Natural killer cell treated with Interleukin-12 subunit alpha and Interleukin-12 subunit beta and Interleukin-15 and Interleukin-18, amount 100 ng/mL, for 72 hours (primary cell): ENCODE results near the gene DPYD. TPM values are rescaled to one million over a fixed set of nuclear protein-coding genes. Genes with fewer than 3 reads are reported as not detected.

Experiments used
- ATAC-seq, 2 donors: fragments of 150-1000 bp; cut with Tn5 transposase in 1 of 2; sonication (Bioruptor Pico), chemical (Tn5 transposase) in 1 of 2; 2 replicates each; pipeline ENCODE4 v1.10.0; 2021
- DNase-seq: peaks from one replicate; pipeline ENCODE4 v3.0.0; 2022; ENCODE audit warnings: low spot score
- H3K27ac Mint-ChIP-seq, 2 donors: 1 replicate in 1 of 2; 2 replicates in 1 of 2; pipeline ENCODE4 v1.8.0; 2022; ENCODE audit warnings: mixed read lengths in 2 of 2, mild to moderate bottlenecking in 1 of 2, moderate library complexity in 1 of 2
- H3K27me3 Mint-ChIP-seq, 2 donors: 1 replicate in 1 of 2; 2 replicates in 1 of 2; pipeline ENCODE4 v1.8.0; 2022; ENCODE audit warnings: mixed read lengths in 2 of 2
- H3K36me3 Mint-ChIP-seq: one replicate; pipeline ENCODE4 v1.8.0; 2022; ENCODE audit warnings: mixed read lengths
- H3K4me1 Mint-ChIP-seq, 2 donors: 1 replicate in 1 of 2; 2 replicates in 1 of 2; pipeline ENCODE4 v1.8.0; 2022; ENCODE audit warnings: low read depth in 2 of 2, mixed read lengths in 2 of 2, mild to moderate bottlenecking in 1 of 2
- H3K4me3 Mint-ChIP-seq: one replicate; pipeline ENCODE4 v1.8.0; 2022; ENCODE audit warnings: mixed read lengths
- H3K9me3 Mint-ChIP-seq: 2 replicates; pipeline ENCODE4 v1.8.0; 2022; ENCODE audit warnings: mixed read lengths
- total RNA-seq, 2 donors: library from RNA; stranded (reverse); gene quantifications; one replicate each; pipeline ENCODE4 v1.2.3, GENCODE V29; 2022

The DPYD gene
- total RNA-seq, 2 donors from 2014 or later: 33.9 to 34.8 TPM

DNA sequence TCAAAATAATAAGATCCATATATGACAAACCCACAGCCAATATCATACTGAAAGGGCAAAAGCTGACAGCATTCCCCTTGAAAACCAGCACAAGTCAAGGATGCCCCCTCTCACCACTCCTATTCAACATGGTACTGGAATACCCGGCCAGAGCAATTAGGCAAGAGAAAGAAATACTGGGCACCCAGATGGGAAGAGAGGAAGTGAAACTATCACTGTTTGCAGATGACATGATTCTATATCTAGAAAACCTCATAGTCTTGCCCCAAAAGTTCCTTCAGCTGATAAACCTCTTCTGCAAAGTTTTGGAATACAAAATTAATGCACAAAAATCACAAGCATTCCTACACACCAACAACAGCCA, 756.6 kb downstream of the DPYD start:
- Mint-ChIP-seq H3K36me3 (peaks cover 4% of the 10 kb centered on the region), H3K4me3 (peak overlapping the region; percentile 18), H3K4me1 (peaks cover 15% of the 10 kb centered on the region in 2 donors), H3K27ac (peak overlapping the region in 1 of 2 donors; percentile 20), H3K9me3 (peaks cover 5% of the 10 kb centered on the region), H3K27me3 (no peaks in the 10 kb centered on the region)
- no peak for ATAC-seq
- no peak for DNase-seq

DNA sequence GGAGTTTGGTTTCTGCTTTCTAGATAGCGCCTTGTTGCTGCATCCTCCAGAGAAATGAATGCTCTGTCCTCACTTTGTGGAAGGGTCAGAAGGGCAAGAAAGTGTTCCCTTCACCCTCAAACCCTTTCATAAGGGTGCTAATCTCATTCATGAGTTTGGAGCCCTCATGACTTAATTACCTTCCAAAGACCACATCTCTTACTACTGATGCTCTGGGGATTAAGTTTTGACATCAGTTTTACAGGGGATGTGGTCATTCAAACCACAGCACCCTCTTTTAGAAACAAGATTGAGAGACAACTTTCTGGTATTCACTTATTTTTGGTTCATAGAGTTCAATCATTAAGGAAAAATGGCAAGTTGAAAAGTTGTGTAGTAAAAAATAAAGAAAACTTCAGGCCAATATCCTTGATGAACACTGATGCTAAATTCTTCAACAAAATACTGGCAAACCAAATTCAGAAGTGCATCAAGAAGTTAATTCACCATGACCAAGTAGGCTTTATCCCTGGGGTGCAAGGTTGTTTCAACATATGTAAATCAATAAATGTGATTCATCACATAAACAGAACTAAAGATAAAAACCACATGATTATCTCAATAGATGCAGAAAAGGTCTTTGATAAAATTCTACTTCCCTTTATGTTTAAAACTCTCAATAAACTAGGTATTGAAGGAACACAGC, 757.1 kb downstream of the DPYD start:
- H3K4me1 Mint-ChIP-seq: peaks cover 15% of the 10 kb centered on the region in 2 donors
- H3K4me3 Mint-ChIP-seq: peak overlapping the region; percentile 18
- DNase-seq: no peak
- no peak for ATAC-seq
- no peaks in the 10 kb centered on the region for H3K27me3 Mint-ChIP-seq
- peaks cover 4% of the 10 kb centered on the region for H3K36me3 Mint-ChIP-seq
- H3K27ac Mint-ChIP-seq: peak overlapping the region in 1 of 2 donors; percentile 20
- peaks cover 5% of the 10 kb centered on the region for H3K9me3 Mint-ChIP-seq

DNA sequence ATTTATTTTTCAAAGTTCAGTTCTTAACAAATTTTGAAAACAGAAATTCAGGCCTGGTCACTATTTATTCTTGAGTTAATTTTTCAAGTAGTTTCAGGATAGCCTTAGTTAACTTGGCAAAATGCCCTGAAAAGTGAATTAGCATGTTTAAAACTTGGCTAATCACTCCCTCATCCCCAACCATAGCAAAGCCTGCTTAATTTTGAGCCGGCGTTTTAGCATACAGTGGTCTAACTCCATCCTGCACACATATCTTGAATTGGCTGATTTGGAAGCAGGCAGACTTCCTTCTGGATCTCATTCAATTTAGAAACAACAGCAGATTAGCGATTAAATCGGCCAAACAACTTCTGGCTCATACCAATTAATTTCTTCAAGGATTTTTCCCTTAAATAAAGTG, 760.0 kb downstream of the DPYD start:
- H3K9me3 Mint-ChIP-seq: peaks cover 5% of the 10 kb centered on the region
- DNase-seq (no peak), ATAC-seq (no peak)
- peaks cover 4% of the 10 kb centered on the region for H3K36me3 Mint-ChIP-seq
- peaks cover 15% of the 10 kb centered on the region in 2 donors for H3K4me1 Mint-ChIP-seq
- H3K27me3 Mint-ChIP-seq: no peaks in the 10 kb centered on the region
- no peak overlapping the region for H3K27ac Mint-ChIP-seq
- no peak overlapping the region for H3K4me3 Mint-ChIP-seq

DNA sequence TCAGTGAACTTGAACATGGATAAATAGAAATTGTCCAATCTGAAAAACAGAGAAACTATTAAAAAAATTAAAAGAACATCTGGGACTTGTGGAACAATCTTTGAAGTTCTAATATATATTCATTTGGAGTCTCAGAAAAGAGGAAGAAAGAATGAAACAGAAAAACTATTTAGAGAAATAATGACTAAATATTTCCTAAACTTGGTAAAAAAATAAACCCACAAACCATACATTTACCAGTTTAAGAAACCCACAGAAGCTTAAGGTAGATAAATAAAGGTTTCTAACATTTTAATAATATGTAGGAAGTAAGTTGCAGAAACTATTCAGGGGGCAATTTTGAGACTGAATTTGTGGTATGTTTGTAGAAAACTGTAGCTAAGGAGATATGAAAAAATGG, 761.5 kb downstream of the DPYD start:
- no peaks in the 10 kb centered on the region for H3K27me3 Mint-ChIP-seq
- peaks cover 12 to 13% of the 10 kb centered on the region in 2 donors for H3K4me1 Mint-ChIP-seq
- no peak for ATAC-seq
- no peak for DNase-seq
- H3K36me3 Mint-ChIP-seq: peaks cover 3% of the 10 kb centered on the region
- no peak overlapping the region for H3K4me3 Mint-ChIP-seq
- H3K27ac Mint-ChIP-seq: peak overlapping the region in 1 of 2 donors; percentile 9
- peaks cover 2% of the 10 kb centered on the region for H3K9me3 Mint-ChIP-seq

DNA sequence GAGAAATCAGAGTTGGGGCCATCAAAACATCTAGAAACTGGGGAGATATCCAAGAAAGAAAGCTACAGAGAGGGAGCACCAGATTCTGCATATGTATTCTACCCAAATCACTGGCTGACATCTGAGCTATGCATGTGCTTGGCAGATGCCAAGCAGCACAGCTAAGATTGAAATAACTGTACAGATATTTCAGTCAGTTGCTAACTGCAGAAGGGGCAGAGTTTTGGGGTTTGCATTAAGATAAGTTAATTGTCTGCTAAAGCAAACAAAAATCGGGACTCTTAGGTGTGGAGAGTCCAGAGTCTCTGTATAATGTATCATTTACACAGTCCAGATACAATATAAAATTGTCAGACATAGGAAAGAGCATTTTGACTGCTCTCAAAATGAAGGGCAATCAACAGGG, 762.1 kb downstream of the DPYD start:
- H3K36me3 Mint-ChIP-seq: no peaks in the 10 kb centered on the region

DNA sequence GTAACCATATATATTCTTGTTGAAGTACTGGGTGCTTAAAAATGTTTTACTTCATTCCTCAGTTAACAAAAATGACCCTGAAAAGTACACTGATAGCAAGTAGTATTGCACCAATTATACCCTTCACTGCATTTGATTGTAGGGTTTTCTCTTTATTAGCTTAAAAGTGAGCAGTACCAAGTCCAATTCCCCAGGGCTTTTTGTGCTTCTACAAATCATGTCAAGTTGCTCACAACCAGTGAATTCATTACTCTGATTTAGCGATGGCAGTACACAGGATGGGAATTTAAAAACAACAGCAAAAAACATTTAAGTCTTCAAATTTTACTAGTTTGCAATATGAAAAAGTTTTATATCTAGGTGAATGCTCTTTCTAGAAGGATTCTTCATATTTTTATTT, 762.8 kb downstream of the DPYD start:
- no peaks in the 10 kb centered on the region for H3K4me1 Mint-ChIP-seq
- H3K36me3 Mint-ChIP-seq: peaks cover 4% of the 10 kb centered on the region
- H3K4me3 Mint-ChIP-seq: no peak overlapping the region
- no peak overlapping the region for H3K27ac Mint-ChIP-seq
- no peak for DNase-seq
- no peak for ATAC-seq
- no peaks in the 10 kb centered on the region for H3K9me3 Mint-ChIP-seq
- no peaks in the 10 kb centered on the region for H3K27me3 Mint-ChIP-seq

More for the DNA sequence above, 762.1 kb downstream of the DPYD start:
- no peak overlapping the region for H3K4me3 Mint-ChIP-seq
- H3K27ac Mint-ChIP-seq: peak overlapping the region in 1 of 2 donors; percentile 9
- no peaks in the 10 kb centered on the region for H3K9me3 Mint-ChIP-seq
- peaks cover 6% of the 10 kb centered on the region in 2 donors for H3K4me1 Mint-ChIP-seq
- no peaks in the 10 kb centered on the region for H3K27me3 Mint-ChIP-seq
- DNase-seq (no peak), ATAC-seq (no peak)

DNA sequence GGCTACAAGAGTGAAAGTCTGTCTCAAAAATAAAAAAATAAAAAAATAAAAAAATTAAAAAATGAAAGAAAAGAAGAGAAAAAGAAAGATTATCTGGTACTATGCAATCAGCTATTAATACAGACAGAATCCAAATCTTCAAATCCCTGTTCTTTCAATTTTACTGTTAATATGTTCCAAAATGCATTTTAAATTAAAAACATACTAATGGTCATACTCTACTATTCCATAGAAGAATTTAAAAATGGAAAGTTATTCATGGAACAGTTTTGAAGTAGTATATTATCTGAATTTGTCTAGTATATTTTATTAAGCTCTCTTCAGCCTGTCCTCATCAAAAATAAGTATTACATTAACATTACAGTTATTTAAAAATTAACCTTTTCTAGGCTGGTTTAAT, 769.2 kb downstream of the DPYD start:
- Mint-ChIP-seq H3K9me3 (no peaks in the 10 kb centered on the region), H3K36me3 (peaks cover 4% of the 10 kb centered on the region), H3K4me3 (no peak overlapping the region), H3K4me1 (no peaks in the 10 kb centered on the region), H3K27me3 (no peaks in the 10 kb centered on the region), H3K27ac (no peak overlapping the region)
- ATAC-seq: no peak
- no peak for DNase-seq

DNA sequence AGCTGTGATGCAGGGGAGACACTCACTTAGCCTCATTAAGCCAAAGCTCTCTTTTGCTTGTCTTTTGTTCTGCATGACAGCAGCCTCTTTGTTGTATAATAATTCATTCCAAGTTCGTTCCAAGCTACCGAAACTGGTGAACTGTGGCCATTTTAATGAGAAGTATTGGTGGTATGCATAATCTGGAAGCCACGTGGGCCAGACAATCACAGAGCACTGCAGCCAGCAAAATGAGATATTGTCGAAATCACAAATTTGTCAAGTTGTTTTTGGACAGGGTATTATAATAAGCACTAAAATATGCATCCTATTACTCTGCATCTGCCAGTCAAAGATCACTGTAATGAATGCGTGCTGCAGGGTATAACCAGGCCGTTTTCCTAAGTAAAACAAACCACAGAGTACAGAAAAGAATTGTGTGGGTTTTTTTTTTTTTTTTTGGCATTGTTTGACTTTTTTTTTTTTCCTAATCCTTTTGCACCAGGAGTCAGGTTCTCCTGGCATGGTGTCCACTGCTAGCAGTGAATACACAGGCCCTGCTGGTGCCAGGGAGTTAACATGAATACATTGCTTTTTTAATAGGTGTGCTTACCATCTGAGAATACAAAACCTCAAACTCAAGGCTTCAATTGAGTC, 775.4 kb downstream of the DPYD start:
- Mint-ChIP-seq H3K4me1 (no peaks in the 10 kb centered on the region), H3K27me3 (no peaks in the 10 kb centered on the region), H3K36me3 (no peaks in the 10 kb centered on the region), H3K27ac (no peak overlapping the region), H3K4me3 (no peak overlapping the region), H3K9me3 (peaks cover 2% of the 10 kb centered on the region)
- DNase-seq (no peak), ATAC-seq (no peak)

DNA sequence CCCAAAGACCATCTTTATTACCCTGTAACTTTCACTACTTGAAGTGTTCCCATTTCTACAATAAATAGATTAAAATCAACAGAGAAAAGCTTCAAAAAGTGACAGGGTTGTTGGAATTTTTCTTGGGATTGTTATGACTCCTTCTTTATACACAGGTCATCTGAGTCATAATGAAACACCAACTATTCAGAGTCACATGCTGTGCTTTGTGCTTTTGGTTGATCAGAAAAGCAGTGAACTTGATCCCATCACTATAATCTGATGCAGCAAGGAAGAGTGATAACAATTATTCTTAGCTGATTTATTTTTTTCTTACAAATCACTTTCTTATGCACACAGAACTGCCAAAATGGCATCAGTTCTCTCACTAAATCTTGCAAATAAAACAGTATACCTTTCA, 776.3 kb downstream of the DPYD start:
- peaks cover 2% of the 10 kb centered on the region for H3K9me3 Mint-ChIP-seq
- ATAC-seq: no peak
- H3K36me3 Mint-ChIP-seq: no peaks in the 10 kb centered on the region
- no peaks in the 10 kb centered on the region for H3K4me1 Mint-ChIP-seq
- H3K4me3 Mint-ChIP-seq: no peak overlapping the region
- DNase-seq: no peak
- H3K27ac Mint-ChIP-seq: no peak overlapping the region
- H3K27me3 Mint-ChIP-seq: no peaks in the 10 kb centered on the region

DNA sequence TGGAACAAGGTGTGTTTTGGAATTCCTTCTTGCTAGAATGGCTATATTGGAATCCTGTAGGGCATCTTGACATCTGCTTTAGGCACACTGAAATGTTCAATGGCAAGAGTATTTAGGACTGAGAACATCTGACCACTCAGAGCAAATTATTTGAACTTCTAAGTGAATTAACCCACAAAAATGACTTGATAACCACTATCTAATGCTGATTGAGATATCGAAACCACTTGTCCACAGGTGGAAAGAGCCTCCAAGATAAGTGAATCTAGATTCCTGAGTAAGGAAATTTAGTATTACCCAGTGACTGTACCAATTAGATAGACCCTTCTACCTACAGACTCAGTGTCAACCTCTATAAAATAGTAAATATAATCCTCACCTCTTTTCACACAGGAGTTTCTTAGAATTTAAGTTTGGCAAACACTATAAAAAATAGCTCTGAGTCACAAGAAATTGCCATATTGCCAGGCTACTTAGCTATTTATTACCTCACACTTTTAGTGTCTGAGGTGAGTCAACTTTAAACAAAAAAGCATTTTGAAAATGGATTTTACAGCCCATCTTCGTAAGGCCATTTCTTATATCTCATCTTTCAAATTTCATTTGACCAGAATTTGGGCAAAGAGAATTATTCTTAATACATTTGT, 777.5 kb downstream of the DPYD start:
- Mint-ChIP-seq H3K27me3 (no peaks in the 10 kb centered on the region), H3K9me3 (peaks cover 2% of the 10 kb centered on the region), H3K27ac (no peak overlapping the region), H3K4me1 (peaks cover 1 to 3% of the 10 kb centered on the region in 2 donors), H3K36me3 (no peaks in the 10 kb centered on the region), H3K4me3 (no peak overlapping the region)
- ATAC-seq (no peak), DNase-seq (no peak)

DNA sequence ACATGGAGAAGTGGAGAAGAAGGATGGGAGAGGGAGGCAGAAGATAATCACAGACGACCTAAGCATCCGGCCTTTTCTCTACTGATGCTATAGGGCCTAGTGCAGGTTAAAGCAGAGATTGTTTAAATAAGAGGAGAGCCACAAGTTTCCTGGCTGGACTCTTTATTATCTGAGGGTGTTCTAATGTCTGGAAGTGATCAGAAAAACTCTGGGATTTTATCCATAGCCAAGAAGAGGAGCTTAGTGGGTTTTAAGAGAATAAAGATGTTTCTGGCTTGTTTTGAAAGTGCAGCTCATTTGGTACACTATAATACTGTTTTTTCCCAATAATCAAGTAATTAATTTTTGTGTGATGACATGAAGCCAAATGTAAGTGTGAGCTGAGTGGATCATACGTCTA, 780.2 kb downstream of the DPYD start:
- H3K4me3 Mint-ChIP-seq: no peak overlapping the region
- H3K4me1 Mint-ChIP-seq: peaks cover 4 to 9% of the 10 kb centered on the region in 2 donors
- ATAC-seq (no peak), DNase-seq (no peak)
- H3K27me3 Mint-ChIP-seq: no peaks in the 10 kb centered on the region
- H3K27ac Mint-ChIP-seq: no peak overlapping the region
- no peaks in the 10 kb centered on the region for H3K36me3 Mint-ChIP-seq
- no peaks in the 10 kb centered on the region for H3K9me3 Mint-ChIP-seq

DNA sequence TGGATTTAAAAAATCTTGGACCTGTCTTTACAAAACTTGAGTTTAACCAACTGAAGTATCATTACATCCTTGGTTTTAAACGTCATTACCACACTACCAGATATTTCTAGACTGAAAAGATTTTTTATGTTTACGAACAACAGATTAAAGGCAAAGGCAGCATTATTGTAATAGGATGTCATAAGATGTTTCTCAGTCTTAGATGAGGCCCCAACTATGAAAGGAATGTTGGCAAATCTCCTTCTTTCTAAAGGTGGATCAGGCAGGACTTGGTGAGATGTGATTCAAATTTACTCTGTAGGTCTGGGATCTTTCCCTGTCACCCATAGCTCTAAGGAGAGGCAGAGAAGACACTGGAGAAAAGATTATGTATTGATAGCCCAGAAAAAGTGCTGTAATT, 781.3 kb downstream of the DPYD start:
- DNase-seq (no peak), ATAC-seq (no peak)
- peaks cover 4 to 9% of the 10 kb centered on the region in 2 donors for H3K4me1 Mint-ChIP-seq
- no peak overlapping the region for H3K4me3 Mint-ChIP-seq
- no peaks in the 10 kb centered on the region for H3K27me3 Mint-ChIP-seq
- no peak overlapping the region for H3K27ac Mint-ChIP-seq
- no peaks in the 10 kb centered on the region for H3K36me3 Mint-ChIP-seq
- H3K9me3 Mint-ChIP-seq: no peaks in the 10 kb centered on the region

DNA sequence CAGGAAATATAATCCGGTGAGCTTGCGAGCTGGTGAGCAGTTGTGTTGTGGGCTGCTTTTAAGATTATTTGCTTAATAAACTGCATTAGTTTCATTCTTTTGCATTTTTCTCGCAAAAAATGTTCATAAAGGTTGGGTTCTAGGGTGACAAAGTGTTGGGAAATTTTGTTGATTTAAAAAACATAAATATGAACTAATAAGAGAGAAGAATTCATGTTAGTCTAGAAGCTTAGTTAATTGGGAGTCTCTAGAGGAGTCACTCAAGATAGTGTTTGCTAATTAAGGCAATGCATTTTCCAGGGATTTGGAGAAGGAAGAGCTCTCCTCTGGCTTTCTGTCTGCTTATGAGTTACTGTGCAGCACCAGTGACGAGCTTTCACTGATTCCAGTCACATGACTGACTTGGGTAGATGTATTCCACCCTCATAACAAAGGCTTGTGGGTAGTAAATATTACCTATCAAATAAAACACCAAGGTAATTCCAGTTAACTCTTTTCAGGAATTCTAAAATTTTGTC, 782.3 kb downstream of the DPYD start:
- Mint-ChIP-seq H3K27ac (no peak overlapping the region), H3K9me3 (no peaks in the 10 kb centered on the region), H3K36me3 (no peaks in the 10 kb centered on the region), H3K4me3 (no peak overlapping the region), H3K27me3 (no peaks in the 10 kb centered on the region), H3K4me1 (peaks cover 4 to 9% of the 10 kb centered on the region in 2 donors)
- no peak for DNase-seq
- ATAC-seq: no peak

DNA sequence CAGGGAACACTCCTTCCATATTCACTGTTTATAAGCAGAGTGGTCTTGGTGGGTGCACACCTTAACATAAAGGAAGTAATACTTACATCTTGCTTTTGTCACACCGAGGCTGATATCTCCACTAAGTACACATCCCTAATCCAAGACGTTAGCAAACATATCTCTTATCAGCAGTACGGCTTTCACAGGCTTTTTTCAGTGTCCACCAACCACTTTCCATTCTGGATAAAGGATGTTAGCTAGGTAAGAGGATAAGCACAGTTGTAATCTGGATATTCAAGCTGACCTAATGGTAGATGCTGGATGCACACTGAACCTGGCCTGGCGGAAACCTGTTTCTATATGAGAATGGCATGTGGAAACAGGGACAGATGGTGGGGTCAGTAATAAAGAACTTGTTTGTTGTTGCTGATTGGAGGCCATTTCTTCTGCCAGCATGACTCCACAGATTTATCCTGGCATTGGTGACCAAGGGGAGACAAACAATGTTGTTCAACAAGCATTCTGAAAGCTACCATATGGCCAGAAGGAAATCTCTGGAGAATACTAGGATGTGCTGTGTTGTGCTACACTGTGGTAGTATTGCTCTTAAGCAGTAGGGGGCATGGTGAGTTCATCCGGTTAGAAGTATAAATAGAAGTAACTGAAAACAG, 782.8 kb downstream of the DPYD start:
- Mint-ChIP-seq H3K4me1 (peaks cover 4 to 9% of the 10 kb centered on the region in 2 donors), H3K36me3 (no peaks in the 10 kb centered on the region), H3K4me3 (no peak overlapping the region), H3K27ac (no peak overlapping the region), H3K9me3 (no peaks in the 10 kb centered on the region), H3K27me3 (no peaks in the 10 kb centered on the region)
- peak; percentile 80 for ATAC-seq
- DNase-seq: no peak
